Body of pancreas (tissue), 4 donors: ENCODE measurements around the gene E2F1.

ENCODE experiments used
- CTCF ChIP-seq, 7 experiments: fragments of 450-650 bp in 4 of 7; fragments of 200-600 bp in 3 of 7; sonication (generic) in 3 of 7; IDR thresholded peaks; one replicate each; pipeline ENCODE4 v1.5.1; 2016 to 2019; ENCODE audit warnings: antibody characterized with exemption in 7 of 7
- POLR2A ChIP-seq, 3 donors: fragments of 450-650 bp; IDR thresholded peaks; one replicate each; pipeline ENCODE4 v1.6.1; 2016; ENCODE audit warnings: antibody characterized with exemption in 3 of 3, mild to moderate bottlenecking in 2 of 3

GRCh38 chr20:33660035-33660684, 26.0 kb downstream of the E2F1 start:
- no peak for TF ChIP-seq CTCF (IDR thresholded peaks at IDR 0.05)
- TF ChIP-seq POLR2A (IDR thresholded peaks at IDR 0.05), result no peak
